Psoas muscle (tissue), 8 donors: ENCODE results near the gene RELN. TPM values are rescaled to one million over a fixed set of nuclear protein-coding genes. Genes with fewer than 3 reads are reported as not detected.

Experiments
- ATAC-seq, 4 donors: fragments of 200-7000 bp; cut with Tn5 transposase; one replicate each; pipeline ENCODE4 v1.9.1; 2020; ENCODE audit warnings: moderate library complexity in 3 of 4, mild to moderate bottlenecking in 2 of 4
- DNase-seq, 2 donors: peaks; one replicate each; pipeline ENCODE4 v3.0.0-alpha.2; 2020
- H3K27ac ChIP-seq: fragments of 200-600 bp; one replicate; pipeline ENCODE4 v1.8.0; 2022
- H3K27me3 ChIP-seq, 3 donors: fragments of 200-600 bp in 1 of 3; one replicate each; pipeline versions ENCODE4 v1.6.1 to v1.8.0; 2013 to 2022; ENCODE audit warnings: low read length in 2 of 3, mild to moderate bottlenecking in 2 of 3, moderate library complexity in 1 of 3; ENCODE audit not compliant: insufficient read depth in 3 of 3
- H3K36me3 ChIP-seq, 2 donors: fragments of 200-600 bp in 1 of 2; one replicate each; pipeline versions ENCODE4 v1.6.1 to v1.8.0; 2013 to 2022; ENCODE audit warnings: low read depth in 1 of 2, mild to moderate bottlenecking in 1 of 2, moderate library complexity in 1 of 2; ENCODE audit not compliant: insufficient read depth in 1 of 2
- H3K4me1 ChIP-seq: fragments of 200-600 bp; one replicate; pipeline ENCODE4 v1.8.0; 2022
- H3K4me3 ChIP-seq: fragments of 200-600 bp; one replicate; pipeline ENCODE4 v1.8.0; 2022; ENCODE audit warnings: mild to moderate bottlenecking
- H3K9me3 ChIP-seq: fragments of 200-600 bp; one replicate; pipeline ENCODE4 v1.8.0; 2022
- WGBS, 3 donors: extraction: QIAGEN DNeasy Blood & Tissue Kit; methylation state at CpG; one replicate each; pipeline versions ENCODE4 v1.1.6 to v1.1.7; 2013; 5-methylcytosine and 5-hydroxymethylcytosine counted together
- intact Hi-C, 2 donors: fragments of 100-400 bp; cut with DNase I; formaldehyde crosslinking; loops; one replicate each; pipeline versions ENCODE4 v1.11.0 to v1.14.2; 2022
- polyA plus RNA-seq, 3 donors: library from polyadenylated mRNA; stranded (reverse); fragments of 200-250 nt; gene quantifications; one replicate each; pipeline ENCODE4 v1.2.3, GENCODE V29; 2013
- total RNA-seq, 4 donors: library from RNA; stranded (reverse); fragmentation: NEBNext Ultra II Directional in 2 of 4; extraction: Animal tissue kit (Norgen Biotek cat#: 25700) in 2 of 4; gene quantifications; one replicate each; pipeline versions ENCODE4 v1.2.1 to v1.2.4, GENCODE V29; 2021 to 2023
- TF ChIP-seq, protein P1 (sequence below): fragments of 200-600 bp; IDR thresholded peaks from one replicate; pipeline ENCODE4 v1.8.0; 2022; ENCODE audit warnings: antibody characterized with exemption
- donor health status: healthy with polysubstance abuse.
- donor health status: DM: no; HTN: no; CAD: no; lungs with moderate emphysema.
- donor health status: Bipolar disorder and iron deficiency.
- donor health status: healthy.
- donor health status: DM: yes; HTN: yes; CAD: no.
- donor health status: DM: no; HTN: no; CAD: no.
- donor health status: DM: no; HTN: no; CAD: no.
- donor health status: DM: yes; HTN: yes; CAD: no.

RELN gene
- total and polyA plus RNA-seq, 7 donors = 0.10 to 0.44 (median 0.32) TPM

DNA sequence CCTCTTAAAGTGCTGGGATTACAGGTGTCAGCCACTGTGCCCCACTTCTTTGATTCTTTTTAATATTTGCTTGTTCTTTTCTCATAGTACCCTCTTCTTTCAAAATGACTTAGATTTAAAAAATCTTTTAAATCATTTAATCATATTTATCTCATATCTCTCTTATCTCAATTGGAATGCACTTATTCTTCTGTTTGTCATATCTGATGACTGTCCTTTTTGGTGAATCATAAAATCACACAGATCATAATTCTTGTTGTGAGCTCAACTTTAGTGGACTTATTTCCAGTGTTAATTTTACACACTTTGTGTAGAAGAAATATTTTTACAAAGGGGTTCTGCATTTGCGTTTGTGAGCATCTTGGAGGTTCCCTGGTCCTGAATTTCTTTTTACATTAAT lies 323.1 kb downstream of the RELN start:
- Histone ChIP-seq H3K27me3 (no peaks in the 10 kb centered on the region), H3K4me1 (no peaks in the 10 kb centered on the region), H3K9me3 (no peaks in the 10 kb centered on the region), H3K36me3 (no peaks in the 10 kb centered on the region), H3K27ac (no peak overlapping the region), H3K4me3 (no peak overlapping the region)
- intact Hi-C loops = no loop called here
- no peak for ATAC-seq
- TF ChIP-seq, protein P1, sequence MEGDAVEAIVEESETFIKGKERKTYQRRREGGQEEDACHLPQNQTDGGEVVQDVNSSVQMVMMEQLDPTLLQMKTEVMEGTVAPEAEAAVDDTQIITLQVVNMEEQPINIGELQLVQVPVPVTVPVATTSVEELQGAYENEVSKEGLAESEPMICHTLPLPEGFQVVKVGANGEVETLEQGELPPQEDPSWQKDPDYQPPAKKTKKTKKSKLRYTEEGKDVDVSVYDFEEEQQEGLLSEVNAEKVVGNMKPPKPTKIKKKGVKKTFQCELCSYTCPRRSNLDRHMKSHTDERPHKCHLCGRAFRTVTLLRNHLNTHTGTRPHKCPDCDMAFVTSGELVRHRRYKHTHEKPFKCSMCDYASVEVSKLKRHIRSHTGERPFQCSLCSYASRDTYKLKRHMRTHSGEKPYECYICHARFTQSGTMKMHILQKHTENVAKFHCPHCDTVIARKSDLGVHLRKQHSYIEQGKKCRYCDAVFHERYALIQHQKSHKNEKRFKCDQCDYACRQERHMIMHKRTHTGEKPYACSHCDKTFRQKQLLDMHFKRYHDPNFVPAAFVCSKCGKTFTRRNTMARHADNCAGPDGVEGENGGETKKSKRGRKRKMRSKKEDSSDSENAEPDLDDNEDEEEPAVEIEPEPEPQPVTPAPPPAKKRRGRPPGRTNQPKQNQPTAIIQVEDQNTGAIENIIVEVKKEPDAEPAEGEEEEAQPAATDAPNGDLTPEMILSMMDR = no peak
- 82 to 88% (median 82%) methylated on average over 1 of the region's 1 CpG for WGBS, 3 donors
- DNase-seq = no peak

DNA sequence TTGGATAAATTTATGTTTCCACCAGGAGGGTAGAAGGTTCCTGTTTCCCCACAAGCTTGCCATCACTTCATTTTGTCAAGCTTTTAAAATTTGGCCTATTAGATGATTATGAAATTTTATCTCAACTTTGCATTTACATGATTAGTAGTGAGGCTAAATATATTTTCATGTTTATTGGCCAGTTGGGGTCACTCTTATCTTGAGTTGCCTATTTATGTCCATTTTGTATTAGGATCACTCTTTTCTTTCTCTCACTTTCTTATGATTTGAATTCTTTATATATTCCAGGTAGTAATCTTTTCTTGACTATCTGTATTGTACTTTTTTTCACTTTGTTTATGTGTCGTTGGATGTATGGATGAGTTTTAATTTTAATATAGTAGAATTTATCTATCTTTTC lies 324.9 kb downstream of the RELN start:
- WGBS, 3 donors = 80 to 85% (median 81%) methylated on average over 1 of the region's 1 CpG
- Histone ChIP-seq H3K9me3 (no peaks in the 10 kb centered on the region), H3K27me3 (no peaks in the 10 kb centered on the region), H3K36me3 (no peaks in the 10 kb centered on the region), H3K4me1 (no peaks in the 10 kb centered on the region), H3K27ac (no peak overlapping the region), H3K4me3 (no peak overlapping the region)
- DNase-seq (no peak), ATAC-seq (no peak)
- intact Hi-C loops = no loop called here
- TF ChIP-seq, protein P1 = no peak

DNA sequence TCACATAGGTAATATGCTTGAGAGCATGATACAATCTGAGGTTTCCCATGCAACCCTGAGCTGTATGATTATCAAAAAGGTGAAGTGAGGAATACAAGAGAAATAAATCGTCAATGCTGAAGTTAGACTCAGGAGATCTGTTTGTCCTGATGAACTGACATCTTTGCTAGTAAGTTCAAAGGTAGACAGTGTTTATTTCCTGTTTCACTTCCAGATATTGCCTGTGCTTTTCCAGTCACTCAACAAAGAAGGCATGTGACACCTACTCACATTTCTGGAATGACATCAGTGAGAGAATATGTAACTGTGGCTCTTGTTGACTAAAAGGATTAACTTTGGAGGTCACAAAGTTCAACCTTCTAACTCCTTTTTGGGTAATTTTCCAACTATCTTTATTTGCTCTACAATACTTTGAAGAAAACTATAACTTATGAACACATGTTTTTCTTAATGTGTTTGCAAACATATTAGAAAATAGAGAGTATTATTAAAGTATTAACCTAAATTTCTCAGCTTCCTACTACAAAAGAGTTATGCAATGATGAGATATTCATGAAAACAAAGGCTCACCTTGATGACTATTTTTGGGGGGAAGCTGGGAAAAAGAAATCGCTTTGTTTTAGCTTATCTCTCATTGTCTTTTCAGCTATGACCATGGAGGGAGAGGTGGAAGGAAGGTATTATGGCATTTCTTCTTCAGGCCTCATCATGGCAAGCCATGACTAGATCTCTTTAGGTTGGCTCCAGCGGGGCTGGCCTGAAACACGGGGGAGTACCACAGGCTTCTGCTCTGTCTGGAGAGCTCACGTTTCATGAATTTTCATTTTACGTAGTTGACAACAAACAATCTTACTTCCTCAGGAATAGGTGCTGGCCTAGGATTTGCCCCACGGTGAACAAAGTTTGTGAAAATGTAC lies 328.7 kb downstream of the RELN start:
- TF ChIP-seq, protein P1 = no peak
- H3K4me1 ChIP-seq = no peaks in the 10 kb centered on the region
- no peak overlapping the region for H3K27ac ChIP-seq
- 80 to 81% (median 80%) methylated on average over 7 of the region's 7 CpGs for WGBS, 3 donors
- DNase-seq (no peak), ATAC-seq (no peak)
- no peaks in the 10 kb centered on the region for H3K36me3 ChIP-seq
- H3K4me3 ChIP-seq = no peak overlapping the region
- no peaks in the 10 kb centered on the region for H3K9me3 ChIP-seq
- H3K27me3 ChIP-seq = no peaks in the 10 kb centered on the region
- intact Hi-C loops = no loop called here

DNA sequence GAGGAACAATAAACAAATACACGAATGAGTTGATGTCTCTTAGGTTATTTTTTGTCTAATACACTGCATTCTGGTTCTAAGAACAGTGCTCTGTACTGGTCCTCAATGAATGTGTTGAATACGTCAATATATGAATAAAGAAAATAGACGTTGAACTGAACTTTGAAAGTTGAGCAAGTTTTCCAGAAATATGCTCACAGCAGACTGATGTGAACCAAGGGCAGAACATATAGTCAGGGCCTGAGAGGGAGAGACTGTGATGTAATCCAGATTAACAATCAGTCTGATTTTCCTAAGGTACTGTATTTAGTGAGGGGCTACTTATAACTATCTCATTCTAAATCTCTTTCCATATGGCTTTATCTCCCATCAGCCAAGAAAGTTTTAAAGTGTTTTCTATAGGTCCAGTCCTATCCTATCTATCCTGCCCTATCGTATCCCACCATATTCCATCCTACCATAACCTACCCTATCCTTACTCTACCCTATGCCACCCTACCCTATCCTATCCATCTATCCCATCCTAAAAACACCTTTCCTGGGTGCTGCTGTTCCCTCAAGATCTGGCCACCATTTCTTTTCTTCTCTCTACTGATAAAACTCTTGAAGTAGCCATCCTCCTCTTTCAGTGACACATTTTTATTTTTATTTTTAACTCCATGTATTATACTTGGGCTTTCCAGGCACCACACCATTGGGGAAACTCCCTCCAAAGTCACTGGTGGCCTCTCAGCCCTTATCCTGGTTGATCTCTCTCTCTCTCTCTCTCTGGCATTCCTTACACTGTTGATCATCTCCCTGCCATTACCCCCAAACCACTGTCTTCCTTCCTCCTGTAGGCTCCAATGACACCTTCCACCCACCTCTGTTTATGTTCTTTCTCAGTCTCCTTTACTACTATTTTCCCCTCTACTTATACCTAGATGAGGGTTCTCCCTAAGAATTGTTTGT lies 331.1 kb downstream of the RELN start:
- H3K4me3 ChIP-seq = no peak overlapping the region
- H3K9me3 ChIP-seq = no peaks in the 10 kb centered on the region
- H3K4me1 ChIP-seq = no peaks in the 10 kb centered on the region
- TF ChIP-seq, protein P1 = no peak
- H3K36me3 ChIP-seq = no peaks in the 10 kb centered on the region
- H3K27ac ChIP-seq = no peak overlapping the region
- no peak for DNase-seq
- 80 to 87% (median 82%) methylated on average over 4 of the region's 4 CpGs for WGBS, 3 donors
- intact Hi-C loops = no loop called here
- H3K27me3 ChIP-seq = no peaks in the 10 kb centered on the region
- no peak for ATAC-seq
